ENCODE results near the gene SMCR8.
"Not testable (repeated sequence)": the region's sequence is repeated elsewhere in the genome, so short reads cannot be mapped to it uniquely, and the experiment has no call there.

SMCR8 gene, protein sequence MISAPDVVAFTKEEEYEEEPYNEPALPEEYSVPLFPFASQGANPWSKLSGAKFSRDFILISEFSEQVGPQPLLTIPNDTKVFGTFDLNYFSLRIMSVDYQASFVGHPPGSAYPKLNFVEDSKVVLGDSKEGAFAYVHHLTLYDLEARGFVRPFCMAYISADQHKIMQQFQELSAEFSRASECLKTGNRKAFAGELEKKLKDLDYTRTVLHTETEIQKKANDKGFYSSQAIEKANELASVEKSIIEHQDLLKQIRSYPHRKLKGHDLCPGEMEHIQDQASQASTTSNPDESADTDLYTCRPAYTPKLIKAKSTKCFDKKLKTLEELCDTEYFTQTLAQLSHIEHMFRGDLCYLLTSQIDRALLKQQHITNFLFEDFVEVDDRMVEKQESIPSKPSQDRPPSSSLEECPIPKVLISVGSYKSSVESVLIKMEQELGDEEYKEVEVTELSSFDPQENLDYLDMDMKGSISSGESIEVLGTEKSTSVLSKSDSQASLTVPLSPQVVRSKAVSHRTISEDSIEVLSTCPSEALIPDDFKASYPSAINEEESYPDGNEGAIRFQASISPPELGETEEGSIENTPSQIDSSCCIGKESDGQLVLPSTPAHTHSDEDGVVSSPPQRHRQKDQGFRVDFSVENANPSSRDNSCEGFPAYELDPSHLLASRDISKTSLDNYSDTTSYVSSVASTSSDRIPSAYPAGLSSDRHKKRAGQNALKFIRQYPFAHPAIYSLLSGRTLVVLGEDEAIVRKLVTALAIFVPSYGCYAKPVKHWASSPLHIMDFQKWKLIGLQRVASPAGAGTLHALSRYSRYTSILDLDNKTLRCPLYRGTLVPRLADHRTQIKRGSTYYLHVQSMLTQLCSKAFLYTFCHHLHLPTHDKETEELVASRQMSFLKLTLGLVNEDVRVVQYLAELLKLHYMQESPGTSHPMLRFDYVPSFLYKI

DNA sequence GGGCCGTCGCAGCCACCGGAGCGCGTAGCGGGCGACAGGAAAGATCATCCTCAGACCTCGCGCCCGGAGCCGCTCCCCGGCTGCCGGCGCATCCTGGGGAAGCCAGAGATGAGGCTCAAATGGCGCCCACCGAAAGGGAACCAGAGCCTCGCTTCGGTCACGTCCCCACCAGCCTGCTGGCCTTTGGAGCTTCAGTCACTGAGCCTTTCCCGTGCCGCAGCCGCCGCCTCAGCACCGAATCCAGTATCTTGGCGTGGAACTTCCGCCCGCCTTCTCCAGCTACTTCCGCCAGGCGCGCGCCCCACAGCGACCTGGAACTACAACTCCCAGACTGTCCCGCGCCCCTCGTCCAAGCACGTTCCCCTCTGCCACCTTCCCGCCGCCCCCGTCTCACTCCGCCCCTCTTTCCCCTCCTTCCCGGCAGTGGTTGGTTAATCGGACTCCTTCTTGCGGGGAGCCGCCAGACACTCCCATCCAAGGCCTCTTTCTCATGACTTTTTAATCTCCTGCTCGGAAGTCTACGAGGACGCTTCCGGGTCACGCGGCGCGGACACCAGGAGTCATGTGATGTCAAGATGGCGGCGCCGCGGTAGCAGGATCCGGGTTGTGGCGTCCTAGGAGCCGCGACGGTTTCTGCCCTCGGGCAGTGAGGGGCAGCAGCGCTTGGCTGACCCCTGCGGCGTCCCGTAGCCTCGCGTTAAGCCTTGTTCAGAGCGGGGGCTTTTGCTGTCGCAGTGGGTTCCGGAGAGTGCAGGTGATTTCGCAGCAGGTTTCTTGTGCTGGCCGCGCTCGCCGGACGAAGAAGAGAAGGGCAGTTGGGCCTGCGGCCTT is at the start of gene SMCR8, which contains the start of gene TOP3A:
Gene SMCR8 (plus strand): TSS at position 563 of the 831 bp plus-strand sequence. CDS start 497 bp downstream, outside the sequence.
Gene TOP3A (minus strand): TSS at position 264 of the 831 bp plus-strand sequence. CDS start 216 bp downstream, at position 48.
- DNase-seq = peak; percentile 97

DNA sequence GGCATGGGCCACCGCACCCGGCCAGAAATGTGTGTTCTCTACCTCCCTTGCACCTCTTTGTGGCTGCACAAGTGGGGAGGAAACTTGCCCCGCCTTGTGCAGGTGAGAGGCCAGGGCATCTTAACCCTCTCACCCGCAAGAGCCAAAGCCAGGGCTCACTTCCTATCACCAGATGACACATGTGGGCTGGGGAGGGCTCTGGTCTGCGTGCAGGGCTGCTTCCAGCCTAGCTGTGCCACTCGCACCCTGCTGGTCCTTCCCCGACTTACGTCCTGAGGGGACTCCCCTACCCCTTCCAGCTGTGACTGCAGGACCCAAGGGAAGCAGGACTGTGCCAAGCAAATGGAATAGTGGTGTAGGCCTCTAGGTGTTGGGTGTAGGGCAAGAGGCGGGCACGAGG is 47.7 kb upstream of the SMCR8 start:
- no peak for DNase-seq

DNA sequence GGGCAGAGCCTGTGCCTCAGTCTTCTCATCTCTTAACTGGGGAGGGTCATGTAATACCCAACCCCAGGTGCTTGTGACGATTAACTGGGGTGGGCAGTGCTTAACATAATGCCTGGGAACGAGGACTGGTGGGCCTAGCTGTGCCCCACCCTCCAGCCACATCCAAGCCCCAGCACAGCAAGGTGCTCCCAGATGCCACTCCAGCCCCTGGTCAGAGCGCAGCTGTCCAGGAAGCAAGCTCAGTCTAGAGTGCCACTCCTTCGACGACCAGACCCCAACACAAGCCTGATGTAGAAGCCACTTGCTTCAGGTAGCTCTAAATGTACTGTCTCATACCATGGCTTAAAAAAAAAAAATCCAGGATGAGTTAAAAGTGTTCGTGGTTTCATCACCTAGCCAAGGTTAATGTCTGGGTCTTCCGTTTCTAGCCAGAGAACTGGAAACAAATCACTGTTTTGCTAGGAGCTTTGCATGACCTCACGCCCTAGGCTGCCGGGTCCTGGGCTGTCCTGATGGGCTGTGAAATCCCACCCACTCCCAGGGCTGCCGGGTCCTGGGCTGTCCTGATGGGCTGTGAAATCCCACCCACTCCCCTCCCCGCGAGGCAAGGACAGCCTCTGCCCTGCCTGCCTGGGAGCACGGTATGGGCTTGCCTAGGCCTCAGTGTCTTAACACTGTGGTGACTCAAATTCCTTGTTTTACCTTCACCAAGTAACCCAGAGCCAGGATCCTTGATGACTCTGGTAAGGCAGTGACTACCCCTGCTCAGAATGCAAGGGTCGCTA is 47.0 kb upstream of the SMCR8 start:
- no peak for DNase-seq

DNA sequence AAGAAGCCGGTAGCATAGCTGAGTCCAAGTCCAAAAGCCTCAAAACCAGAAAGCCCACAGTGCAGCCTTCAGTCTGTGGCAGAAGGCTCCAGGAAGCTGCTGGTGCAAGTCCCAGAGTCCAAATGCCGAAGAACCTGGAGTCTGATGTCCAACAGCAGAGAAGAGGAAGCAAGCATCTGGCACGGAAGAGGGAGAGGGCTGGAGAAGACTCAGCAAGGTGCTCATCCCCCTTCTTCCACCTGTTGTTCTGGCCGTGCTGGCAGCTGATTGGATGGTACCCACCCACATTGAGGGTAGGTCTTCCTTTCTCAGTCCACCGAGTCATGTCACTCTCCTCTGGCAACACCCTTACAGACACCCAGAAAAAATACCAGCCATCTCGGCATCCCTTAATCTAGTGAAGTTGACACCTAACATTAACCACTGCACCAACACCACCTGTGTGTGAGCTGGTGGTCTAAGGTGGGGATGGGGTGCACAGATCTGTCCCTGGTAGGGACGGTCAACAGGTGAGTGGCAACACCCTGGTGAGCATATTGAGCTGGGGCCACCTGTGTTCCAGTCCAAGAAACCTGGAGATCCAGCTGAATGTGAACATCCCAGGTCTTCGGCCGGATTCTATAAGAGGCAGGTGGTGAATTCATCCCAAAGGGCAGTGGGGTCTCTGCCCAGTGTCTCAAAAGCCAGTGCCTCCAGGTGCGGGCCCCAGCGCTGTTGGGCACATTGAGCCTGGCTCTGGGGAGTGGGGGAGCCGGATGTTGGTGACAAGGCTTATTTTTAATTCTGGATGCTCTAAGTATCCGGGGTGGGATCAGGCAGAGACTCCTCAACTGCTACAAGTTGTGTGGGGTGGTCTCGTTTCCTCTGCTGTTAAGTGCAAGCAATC is 44.8 kb upstream of the SMCR8 start:
- DNase-seq = no peak

DNA sequence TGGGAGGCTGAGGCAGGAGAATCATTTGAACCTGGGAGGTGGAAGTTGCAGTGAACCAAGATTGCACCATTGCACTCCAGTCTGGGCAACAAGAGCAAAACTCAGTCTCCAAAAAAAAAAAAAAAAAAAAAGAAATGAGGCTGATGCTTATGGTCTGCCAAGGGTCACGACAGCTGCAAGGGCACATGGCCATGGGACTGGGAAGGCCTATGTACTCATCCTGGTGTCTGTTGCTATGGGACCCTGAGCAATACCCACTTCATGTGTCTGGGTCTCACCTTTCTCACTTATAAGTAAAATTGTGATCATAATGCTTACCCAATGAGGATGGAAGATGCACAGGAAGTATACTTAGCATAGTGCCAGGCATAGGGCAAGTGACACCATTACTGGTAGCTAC is 38.0 kb upstream of the SMCR8 start:
- DNase-seq = no peak

DNA sequence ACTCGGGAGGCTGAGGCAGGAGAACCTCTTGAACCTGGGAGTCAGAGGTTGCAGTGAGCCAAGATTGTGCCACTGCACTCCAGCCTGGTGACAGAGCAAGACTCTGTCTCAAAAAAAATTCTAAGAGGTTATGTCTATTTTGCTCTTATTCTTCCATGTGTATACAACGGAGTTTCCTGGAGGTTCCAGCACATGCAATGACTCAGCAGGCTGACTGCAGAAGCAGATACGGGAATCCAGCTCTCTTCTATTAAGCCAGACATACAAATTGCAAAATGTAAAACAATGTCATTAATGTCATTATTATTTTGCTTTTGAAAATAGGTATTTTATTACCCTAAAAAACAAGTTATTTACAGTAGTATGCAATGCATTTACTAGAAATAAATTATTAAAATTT is 36.2 kb upstream of the SMCR8 start:
- no peak for DNase-seq

DNA sequence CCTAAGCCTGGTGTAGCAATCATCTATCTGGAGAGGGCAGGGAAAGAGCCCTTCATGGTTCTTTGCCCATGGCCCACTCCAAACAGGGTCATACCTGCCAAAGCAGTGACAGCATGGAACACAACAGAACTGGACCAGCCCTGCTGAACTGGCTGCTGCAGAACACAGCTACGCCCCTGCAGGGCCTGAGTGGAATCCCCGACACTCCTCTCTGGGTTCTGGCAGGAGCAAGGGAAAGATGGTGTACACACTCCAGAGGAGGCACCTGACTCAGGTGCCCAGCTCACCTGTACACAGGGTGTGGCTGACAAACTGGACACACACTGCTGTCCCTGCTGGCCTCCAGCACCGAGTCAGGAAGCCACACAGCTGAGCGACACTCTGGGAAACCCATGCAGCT is 34.8 kb upstream of the SMCR8 start:
- no peak for DNase-seq

DNA sequence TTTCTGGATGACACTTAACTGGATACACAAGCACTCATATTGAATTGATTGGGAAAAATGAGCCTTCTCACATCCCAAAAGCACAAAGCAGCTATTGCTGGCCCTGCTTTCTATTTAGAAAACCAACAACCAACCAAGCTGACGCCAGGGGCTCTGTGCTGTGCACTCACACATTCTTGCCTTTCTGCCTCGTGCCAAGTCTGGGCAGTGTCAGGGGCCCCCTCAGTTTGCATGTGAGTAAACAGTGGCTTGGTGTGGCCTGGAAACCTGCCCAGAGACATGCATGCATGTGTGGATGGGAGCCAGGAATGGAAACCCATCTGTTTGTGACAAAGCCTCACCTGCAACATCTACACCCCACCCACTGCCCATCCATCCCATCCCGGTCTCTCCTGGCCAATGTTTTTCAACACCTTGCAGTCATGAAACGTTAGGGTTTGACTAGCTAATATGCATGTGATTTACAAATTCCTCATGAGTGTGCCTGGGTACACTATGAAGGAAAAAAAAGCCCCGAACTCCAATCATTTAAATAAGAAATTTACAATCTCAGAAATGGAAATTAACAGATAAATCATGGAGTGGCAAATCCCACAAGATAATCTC is 34.2 kb upstream of the SMCR8 start:
- DNase-seq = no peak

DNA sequence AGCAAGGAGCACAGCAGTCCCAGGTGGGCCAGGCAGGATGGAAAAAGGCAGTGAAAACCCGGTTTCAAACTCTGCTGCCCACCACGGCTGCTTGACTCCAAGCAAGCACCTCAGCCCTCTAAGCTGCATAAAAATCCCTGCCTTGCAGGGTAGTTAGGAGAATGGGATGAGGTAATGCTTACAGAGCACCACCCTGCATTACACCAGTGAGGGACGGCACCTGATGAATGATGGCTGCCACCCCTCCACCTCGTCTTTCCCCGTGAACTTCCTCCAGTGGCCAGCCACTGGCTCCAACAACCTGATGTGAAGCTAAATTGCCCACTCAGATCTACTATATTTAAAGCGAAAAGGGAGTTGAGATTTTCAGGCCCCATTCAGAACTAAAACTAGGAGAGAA is 33.3 kb upstream of the SMCR8 start:
- no peak for DNase-seq

DNA sequence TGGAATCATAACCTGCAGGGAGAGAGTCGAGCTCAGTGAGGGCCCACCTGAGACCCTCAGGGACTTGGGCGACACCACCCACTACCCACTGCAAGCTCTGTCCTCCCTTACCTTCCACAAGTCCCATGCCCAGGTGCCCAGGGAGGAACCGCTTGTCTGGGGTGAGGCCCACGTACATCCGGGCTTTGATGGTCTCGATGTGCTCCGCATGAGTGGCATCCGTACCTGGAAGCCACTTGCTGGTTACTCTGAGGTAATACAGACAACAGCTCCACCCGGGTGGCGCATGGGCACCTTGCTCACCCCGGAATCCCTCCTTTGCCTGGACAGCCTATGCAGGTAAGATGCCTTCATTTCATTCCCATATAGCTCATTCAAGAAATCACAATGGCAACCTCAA is 29.8 kb upstream of the SMCR8 start:
- no peak for DNase-seq

DNA sequence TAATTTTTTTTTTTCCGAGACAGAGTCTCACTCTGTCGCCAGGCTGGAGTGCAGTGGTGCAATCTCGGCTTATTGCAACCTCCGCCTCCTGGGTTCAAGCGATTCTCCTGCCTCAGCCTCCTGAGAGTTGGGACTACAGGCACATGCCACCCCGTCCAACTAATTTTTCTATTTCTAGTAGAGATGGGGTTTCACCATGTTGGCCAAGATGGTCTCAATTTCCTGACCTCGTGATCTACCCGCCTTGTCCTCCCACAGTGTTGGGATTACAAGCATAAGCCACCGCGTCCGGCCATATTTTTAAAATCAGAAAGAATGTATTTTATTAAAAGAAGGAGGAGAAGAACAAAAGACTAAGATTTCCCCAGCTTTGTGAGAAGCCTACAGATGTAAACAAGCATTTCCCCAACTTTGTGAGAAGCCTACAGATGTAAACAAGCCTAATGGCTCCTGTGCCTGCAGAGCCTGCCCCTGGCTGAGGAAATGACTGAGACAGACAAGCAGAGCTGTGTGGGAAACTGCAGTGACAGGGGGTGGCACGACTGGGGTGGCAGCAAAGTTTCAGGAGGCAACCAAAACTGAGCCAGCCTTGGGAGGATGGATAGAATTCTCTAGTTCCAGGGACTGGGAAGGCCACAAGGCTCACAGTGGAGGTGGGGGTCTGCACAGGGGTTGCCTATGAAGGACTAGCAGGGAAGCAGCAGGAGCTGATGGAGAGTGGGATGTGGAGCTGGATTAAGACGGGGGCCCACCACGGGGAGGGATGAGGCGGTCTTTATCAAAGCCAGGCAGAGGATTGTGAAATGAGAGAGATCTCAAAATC is 23.2 kb upstream of the SMCR8 start:
- no peak for DNase-seq

DNA sequence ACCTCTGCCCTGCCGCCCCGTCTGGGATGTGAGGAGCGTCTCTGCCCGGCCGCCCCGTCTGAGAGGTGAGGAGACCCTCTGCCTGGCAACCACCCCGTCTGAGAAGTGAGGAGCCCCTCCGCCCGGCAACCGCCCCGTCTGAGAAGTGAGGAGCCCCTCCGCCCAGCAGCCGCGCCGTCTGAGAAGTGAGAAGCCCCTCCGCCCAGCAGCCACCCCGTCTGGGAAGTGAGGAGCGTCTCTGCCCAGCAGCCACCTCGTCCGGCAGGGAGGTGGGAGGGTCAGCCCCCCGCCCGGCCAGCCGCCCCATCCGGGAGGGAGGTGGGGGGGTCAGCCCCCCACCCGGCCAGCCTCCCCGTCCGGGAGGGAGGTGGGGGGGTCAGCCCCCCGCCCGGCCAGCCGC is 17.0 kb upstream of the SMCR8 start:
- DNase-seq = not testable (repeated sequence)

DNA sequence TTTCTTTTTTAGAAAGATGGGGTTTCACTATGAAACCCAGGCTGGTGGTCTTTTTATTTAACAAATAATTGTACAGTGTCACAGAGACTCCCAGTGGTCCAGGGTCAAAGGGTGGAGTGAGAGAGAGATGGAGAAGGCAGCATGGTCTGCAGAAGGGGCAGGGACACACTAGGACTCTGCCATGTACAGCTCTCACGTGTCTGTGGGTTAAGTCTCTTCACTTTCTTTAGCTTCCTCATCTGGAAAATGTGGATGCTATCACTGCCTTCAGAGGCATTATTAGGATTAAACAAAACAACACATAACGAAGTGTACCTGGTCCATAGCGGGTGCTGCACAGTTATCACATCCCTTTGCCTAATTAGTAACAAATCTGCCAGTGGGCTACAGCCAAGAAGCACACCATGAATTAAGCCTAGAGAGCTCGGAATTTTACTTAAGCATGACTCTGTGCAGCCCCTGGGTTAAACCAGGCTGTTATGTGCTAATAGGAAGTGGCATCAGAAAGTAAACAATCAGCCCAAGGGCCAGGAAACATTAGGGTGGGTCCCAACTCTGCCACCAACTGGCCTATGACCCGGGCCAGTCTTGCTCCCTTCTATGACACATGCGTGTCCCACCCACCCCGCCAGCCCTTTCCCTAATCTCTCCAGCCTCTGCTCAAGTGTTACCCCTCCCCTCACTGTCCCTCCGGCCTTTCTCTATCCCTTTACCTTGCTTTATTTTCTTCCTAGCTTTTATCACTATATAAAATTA is 14.2 kb upstream of the SMCR8 start:
- DNase-seq = no peak

DNA sequence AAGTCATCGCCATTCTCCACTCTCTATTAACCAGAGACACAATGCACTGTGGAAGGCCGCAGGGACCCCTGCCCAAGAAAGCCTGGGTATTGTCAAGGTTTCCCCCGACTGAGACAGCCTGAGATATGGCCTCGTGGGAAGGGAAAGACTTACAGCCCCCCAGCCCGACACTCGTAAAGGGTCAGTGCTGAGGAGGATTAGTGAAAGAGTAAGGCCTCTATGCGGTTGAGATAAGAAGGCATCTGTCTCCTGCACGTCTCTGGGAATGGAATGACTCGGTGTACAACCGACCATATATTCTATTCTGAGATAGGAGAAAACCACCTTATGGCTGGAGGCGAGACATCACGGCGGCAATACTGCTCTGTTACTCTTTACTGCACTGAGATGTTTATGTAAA is 11.9 kb upstream of the SMCR8 start:
- DNase-seq = not testable (repeated sequence)

DNA sequence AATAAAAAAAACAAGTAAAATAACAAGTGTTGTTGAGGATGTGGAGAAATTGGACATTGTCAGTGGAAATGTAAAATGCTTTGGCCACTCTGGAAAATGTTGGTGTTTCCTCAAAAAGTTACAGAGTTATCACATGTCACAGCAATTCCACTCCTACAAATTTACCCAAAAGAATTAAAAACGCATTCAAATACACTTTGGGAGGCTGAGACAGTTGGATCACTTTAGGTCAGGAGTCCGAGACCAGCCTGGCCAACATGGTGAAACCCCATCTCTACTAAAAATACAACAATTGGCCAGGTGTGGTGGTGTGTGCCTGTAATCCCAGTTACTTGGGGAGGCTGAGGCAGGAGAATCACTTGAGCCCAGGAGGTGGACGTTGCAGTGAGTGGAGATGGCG is 5.9 kb upstream of the SMCR8 start:
- no peak for DNase-seq

DNA sequence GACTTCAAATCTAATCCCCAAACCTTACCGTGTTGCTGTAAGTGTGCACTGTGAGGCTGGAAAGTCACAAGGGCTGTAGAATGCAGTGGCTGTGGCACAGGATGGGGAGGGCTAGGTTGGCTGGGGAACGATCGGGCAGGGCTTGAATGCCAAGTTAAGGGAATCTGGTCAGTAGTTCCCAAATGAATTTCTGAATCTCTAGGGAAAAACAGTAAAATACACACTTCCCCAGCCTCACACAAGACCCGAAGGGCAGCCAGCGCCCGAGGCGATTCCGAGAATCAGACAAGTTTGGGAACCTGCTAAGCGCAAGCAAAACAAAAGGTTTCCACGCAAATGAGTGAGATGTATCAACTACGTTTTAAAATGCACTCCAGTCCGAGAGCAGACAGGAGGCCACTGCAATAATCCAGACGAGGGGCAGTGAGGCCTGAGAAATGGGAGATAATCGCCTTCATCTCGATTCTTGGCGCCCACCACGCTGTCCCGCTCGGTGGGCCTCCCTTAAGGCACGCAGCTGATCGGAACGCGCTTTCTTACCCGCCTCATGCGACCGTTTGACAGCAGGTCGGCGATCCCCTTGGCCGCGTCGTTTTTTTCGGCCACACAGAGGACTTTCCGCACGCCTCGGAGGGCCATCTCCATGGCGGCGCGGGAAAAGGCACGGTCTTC is 898 bp upstream of the SMCR8 start:
- DNase-seq = no peak

DNA sequence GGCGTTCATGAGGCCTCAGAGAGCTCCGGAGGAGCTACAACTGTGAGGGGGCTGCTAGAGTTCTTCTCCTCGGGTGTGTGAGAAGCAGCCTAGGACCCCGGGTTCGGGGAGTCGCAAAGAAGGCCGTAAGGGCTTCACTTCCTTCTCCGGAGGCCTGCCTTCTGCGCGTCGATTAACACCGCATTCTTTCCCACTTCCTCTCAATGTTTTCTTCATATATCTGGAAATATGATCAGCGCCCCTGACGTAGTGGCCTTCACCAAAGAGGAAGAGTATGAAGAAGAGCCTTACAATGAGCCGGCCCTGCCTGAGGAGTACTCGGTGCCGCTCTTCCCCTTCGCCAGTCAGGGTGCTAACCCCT is 449 bp downstream of the SMCR8 start:
- DNase-seq = peak; percentile 93

DNA sequence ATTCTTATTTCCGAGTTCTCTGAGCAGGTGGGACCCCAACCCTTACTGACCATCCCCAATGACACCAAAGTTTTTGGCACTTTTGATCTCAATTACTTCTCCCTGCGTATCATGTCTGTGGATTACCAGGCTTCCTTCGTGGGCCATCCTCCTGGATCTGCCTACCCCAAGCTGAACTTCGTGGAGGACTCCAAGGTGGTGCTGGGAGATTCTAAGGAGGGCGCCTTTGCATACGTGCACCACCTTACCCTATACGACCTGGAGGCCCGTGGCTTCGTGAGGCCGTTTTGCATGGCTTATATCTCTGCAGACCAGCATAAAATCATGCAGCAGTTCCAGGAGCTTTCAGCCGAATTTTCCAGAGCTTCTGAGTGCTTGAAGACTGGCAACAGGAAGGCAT is 868 bp downstream of the SMCR8 start:
- no peak for DNase-seq

All from MV-4-11 (cell line).